HCT116 (cell line): ENCODE results near the gene CTXN2. TPM values are rescaled to one million over a fixed set of nuclear protein-coding genes. Genes with fewer than 3 reads are reported as not detected.

Experiments used
- ATAC-seq: fragments of 200-7000 bp; cut with Tn5 transposase; 2 replicates; pipeline ENCODE4 v1.9.1; 2020; ENCODE audit warnings: mild to moderate bottlenecking, moderate library complexity
- BruUV-seq: library from RNA; stranded (reverse); fragments of 400-500 nt; replicated peaks from 2 replicates; lab custom pipeline; 2021; lab: Mats Ljungman, UMichigan
- CTCF ChIA-PET: fragments of 300-600 bp; sonication (Branson Sonifier 250); formaldehyde crosslinking; loops from one replicate; lab custom pipeline; 2021; ENCODE audit warnings: antibody characterized with exemption; lab: Charles Lee
- POLR2A ChIA-PET: fragments of 300-600, 350-600 bp; sonication (Branson Sonifier 250); formaldehyde crosslinking; loops from one replicate; lab custom pipeline; 2021; ENCODE audit warnings: antibody characterized with exemption; lab: Charles Lee
- RAD21 ChIA-PET, 2 experiments: fragments of 300-600 bp; sonication (Branson Sonifier 250); formaldehyde crosslinking; loops; one replicate each; lab custom pipeline; 2023; ENCODE audit warnings: low total read pairs in 2 of 2; ENCODE audit not compliant: uncharacterized antibody in 2 of 2, unreplicated experiment in 2 of 2, low non-redundant PET in 1 of 2; lab: Charles Lee
- DNase-seq: peaks from one replicate; pipeline ENCODE4 v3.0.0-alpha.2; 2010; ENCODE audit warnings: low read depth, low spot score
- H2AFZ ChIP-seq: fragments of 200-600 bp; shearing (Covaris generic), sonication (generic); 2 replicates; pipeline ENCODE4 v1.6.1; 2017; ENCODE audit warnings: low read depth, mixed run types, mixed read lengths, antibody characterized with exemption, low read length; ENCODE audit not compliant: poor library complexity, severe bottlenecking
- H3K27ac ChIP-seq: 2 replicates; pipeline ENCODE4 v1.5.1; 2012; ENCODE audit warnings: low read depth, low read length
- H3K27me3 ChIP-seq: fragments of 200-600 bp; sonication (generic); 2 replicates; pipeline ENCODE4 v1.6.1; 2016; ENCODE audit warnings: mixed run types, low read length, mixed read lengths; ENCODE audit not compliant: insufficient read depth
- H3K36me3 ChIP-seq, 2 experiments: fragments of 200-500 bp in 1 of 2; fragments of 200-600 bp in 1 of 2; sonication (Bioruptor generic) in 1 of 2; sonication (generic) in 1 of 2; 2 replicates each; pipeline versions ENCODE4 v1.5.1 to v1.6.1; 2014 to 2016; ENCODE audit warnings: low read length in 2 of 2, inconsistent platforms in 1 of 2, mixed read lengths in 1 of 2, mixed run types in 1 of 2; ENCODE audit not compliant: insufficient read depth in 2 of 2, control insufficient read depth in 1 of 2
- H3K4me1 ChIP-seq, 2 experiments: fragments of 200-600 bp in 1 of 2; sonication (generic) in 1 of 2; 2 replicates each; pipeline versions ENCODE4 v1.5.1 to v1.6.1; 2012 to 2017; ENCODE audit warnings: low read length in 2 of 2, inconsistent platforms in 1 of 2, mild to moderate bottlenecking in 1 of 2, mixed read lengths in 1 of 2, mixed run types in 1 of 2, moderate library complexity in 1 of 2; ENCODE audit not compliant: insufficient read depth in 2 of 2, control insufficient read depth in 1 of 2
- H3K4me2 ChIP-seq: fragments of 200-600 bp; sonication (generic); 2 replicates; pipeline ENCODE4 v1.6.1; 2017; ENCODE audit warnings: mixed run types, low read length, mixed read lengths
- H3K4me3 ChIP-seq, 2 experiments: fragments of 200-600 bp in 1 of 2; sonication (generic) in 1 of 2; replicated peaks in 1 of 2; 2 replicates each; pipeline ENCODE4 v1.5.1; 2011 to 2016; ENCODE audit warnings: low read length in 2 of 2, control low read depth in 1 of 2, low read depth in 1 of 2, mild to moderate bottlenecking in 1 of 2, mixed read lengths in 1 of 2, mixed run types in 1 of 2
- H3K79me2 ChIP-seq: fragments of 200-600 bp; sonication (generic); 2 replicates; pipeline ENCODE4 v1.6.1; 2017; ENCODE audit warnings: mild to moderate bottlenecking, mixed run types, low read length, moderate library complexity, mixed read lengths; ENCODE audit not compliant: insufficient read depth
- H3K9ac ChIP-seq: fragments of 200-600 bp; sonication (generic); 2 replicates; pipeline ENCODE4 v1.6.1; 2016; ENCODE audit warnings: low read length, mixed read lengths
- H3K9me2 ChIP-seq: fragments of 200-600 bp; sonication (generic), shearing (Covaris generic); 2 replicates; pipeline ENCODE4 v1.6.1; 2017; ENCODE audit warnings: mixed run types, mild to moderate bottlenecking, moderate library complexity; ENCODE audit not compliant: insufficient read depth
- H3K9me3 ChIP-seq, 2 experiments: fragments of 200-500 bp in 1 of 2; fragments of 200-600 bp in 1 of 2; sonication (Bioruptor generic) in 1 of 2; sonication (generic) in 1 of 2; 2 replicates each; pipeline ENCODE4 v1.6.1; 2014 to 2017; ENCODE audit warnings: low read length in 2 of 2, mixed read lengths in 2 of 2, inconsistent platforms in 1 of 2, low read depth in 1 of 2, mild to moderate bottlenecking in 1 of 2, mixed run types in 1 of 2, moderate library complexity in 1 of 2; ENCODE audit not compliant: control insufficient read depth in 1 of 2, insufficient read depth in 1 of 2
- H4K20me1 ChIP-seq: fragments of 200-600 bp; sonication (generic), shearing (Covaris generic); 2 replicates; pipeline ENCODE4 v1.6.1; 2017; ENCODE audit warnings: mixed run types, mild to moderate bottlenecking, moderate library complexity; ENCODE audit not compliant: insufficient read depth
- CBX3 ChIP-seq: IDR thresholded peaks from 2 replicates; pipeline ENCODE4 v1.6.1; 2012; ENCODE audit warnings: low read depth
- CEBPB ChIP-seq: IDR thresholded peaks from 2 replicates; pipeline ENCODE4 v1.6.1; 2012; ENCODE audit warnings: low read depth
- EGR1 ChIP-seq: IDR thresholded peaks from 2 replicates; pipeline ENCODE4 v1.6.1; 2012; ENCODE audit warnings: low read depth
- ELF1 ChIP-seq: IDR thresholded peaks from 2 replicates; pipeline ENCODE4 v1.6.1; 2012; ENCODE audit warnings: low read depth, borderline replicate concordance
- EZH2 ChIP-seq: fragments of 200-600 bp; sonication (generic); IDR thresholded peaks from 2 replicates; pipeline ENCODE4 v1.6.1; 2017; ENCODE audit warnings: antibody characterized with exemption, mixed run types
- EZH2phosphoT487 ChIP-seq: fragments of 200-600 bp; IDR thresholded peaks from 2 replicates; pipeline ENCODE4 v1.6.1; 2018; ENCODE audit warnings: antibody characterized with exemption, borderline replicate concordance
- JUND ChIP-seq: IDR thresholded peaks from 2 replicates; pipeline ENCODE4 v1.6.1; 2012
- POLR2AphosphoS5 ChIP-seq: IDR thresholded peaks from 2 replicates; pipeline ENCODE4 v1.6.1; 2011; ENCODE audit warnings: mild to moderate bottlenecking, low read depth, low read length, moderate library complexity
- SP1 ChIP-seq: IDR thresholded peaks from 2 replicates; pipeline ENCODE4 v1.6.1; 2012; ENCODE audit warnings: low read depth
- TCF7L2 ChIP-seq: IDR thresholded peaks from 2 replicates; pipeline ENCODE4 v1.7.0; 2011; ENCODE audit warnings: borderline replicate concordance, inconsistent platforms; ENCODE audit not compliant: insufficient read depth, insufficient read length; ENCODE audit errors: extremely low read depth
- YY1 ChIP-seq: IDR thresholded peaks from 2 replicates; pipeline ENCODE4 v1.6.1; 2011; ENCODE audit warnings: low read length, low read depth, moderate library complexity, mild to moderate bottlenecking; ENCODE audit not compliant: insufficient replicate concordance; ENCODE audit errors: extremely low read depth
- ZFX ChIP-seq: fragments of 450-650 bp; IDR thresholded peaks from 2 replicates; pipeline ENCODE4 v1.6.1; 2017
- ZNF274 ChIP-seq: fragments of 200-500 bp; sonication (Bioruptor generic); IDR thresholded peaks from 2 replicates; pipeline ENCODE4 v1.6.1; 2014; ENCODE audit warnings: mild to moderate bottlenecking, low read depth, low read length, inconsistent platforms
- intact Hi-C: fragments of 100-400 bp; cut with micrococcal nuclease; formaldehyde crosslinking; loops from 2 replicates; pipeline ENCODE4 v1.10.0; 2022
- total RNA-seq: library from RNA; stranded (reverse); gene quantifications from one replicate; pipeline ENCODE4 v1.2.1, GENCODE V29; 2021; ENCODE audit not compliant: unreplicated experiment
- TF ChIP-seq, protein P1 (sequence below): IDR thresholded peaks from 2 replicates; pipeline ENCODE4 v1.6.1; 2012

CTXN2 gene
- total RNA-seq, 1 experiment from 2014 or later: not detected

- Histone ChIP-seq H4K20me1 (no peaks in the 10 kb centered on the region), H3K9ac (no peak overlapping the region), H3K4me3 (no peak overlapping the region), H3K27me3 (peaks cover 4% of the 10 kb centered on the region; the same call in 1 of the 2 replicates), H3K4me2 (no peak overlapping the region), H3K79me2 (no peaks in the 10 kb centered on the region), H3K9me2 (no peaks in the 10 kb centered on the region), H3K27ac (no peak overlapping the region), H2AFZ (no peak overlapping the region), H3K9me3 (no peaks in the 10 kb centered on the region), H3K4me1 (no peaks in the 10 kb centered on the region), H3K36me3 (no peaks in the 10 kb centered on the region)
- intact Hi-C loops: no loop called here
- ChIA-PET CTCF (no interaction called here), POLR2A (no interaction called here), RAD21 (no interaction called here)
- ATAC-seq (no peak), DNase-seq (no peak)
- BruUV-seq: no TSS peak
- TF ChIP-seq, protein P1, sequence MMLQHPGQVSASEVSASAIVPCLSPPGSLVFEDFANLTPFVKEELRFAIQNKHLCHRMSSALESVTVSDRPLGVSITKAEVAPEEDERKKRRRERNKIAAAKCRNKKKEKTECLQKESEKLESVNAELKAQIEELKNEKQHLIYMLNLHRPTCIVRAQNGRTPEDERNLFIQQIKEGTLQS: no peak
- TF ChIP-seq ELF1: no peak
- TF ChIP-seq POLR2AphosphoS5: no peak
- no peak for TF ChIP-seq EZH2
- TF ChIP-seq SP1: no peak
- TF ChIP-seq EGR1: no peak
- TF ChIP-seq JUND: no peak
- no peak for TF ChIP-seq TCF7L2
- TF ChIP-seq ZNF274: no peak
- TF ChIP-seq CEBPB: no peak
- no peak for TF ChIP-seq YY1
These were observed 47.6 kb upstream of the CTXN2 start for GRCh38 chr15:48143856-48144255.

DNA sequence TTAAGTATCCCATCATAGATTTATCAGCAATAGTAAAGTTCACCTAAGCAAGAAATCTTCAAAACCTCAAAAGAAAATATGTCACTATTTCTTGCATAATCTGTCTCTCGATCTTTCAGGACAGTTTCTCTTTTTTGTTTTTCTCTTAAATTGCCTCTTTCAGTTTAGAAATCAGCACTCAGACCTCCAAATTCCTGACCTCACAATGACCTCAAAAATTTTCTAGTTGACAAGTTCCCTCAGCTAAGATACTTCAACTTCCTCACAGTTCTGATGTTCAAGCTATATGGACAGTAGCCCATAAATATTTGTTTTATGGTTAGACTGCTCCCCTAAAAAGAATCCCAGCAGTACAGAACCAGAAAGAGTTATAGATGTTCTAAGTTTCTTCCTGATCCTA lies 46.6 kb upstream of the CTXN2 start:
- H3K79me2 ChIP-seq: no peaks in the 10 kb centered on the region
- no peak overlapping the region for H3K4me3 ChIP-seq
- no peak overlapping the region for H3K9ac ChIP-seq
- no peaks in the 10 kb centered on the region for H3K36me3 ChIP-seq
- RAD21 ChIA-PET: no interaction called here
- intact Hi-C loops: no loop called here
- DNase-seq: no peak
- BruUV-seq: no TSS peak
- TF ChIP-seq YY1: no peak
- TF ChIP-seq POLR2AphosphoS5: no peak
- TF ChIP-seq CBX3: no peak
- TF ChIP-seq EGR1: no peak
- TF ChIP-seq TCF7L2: no peak
- TF ChIP-seq, protein P1: no peak
- no peak for TF ChIP-seq EZH2
- no peak for TF ChIP-seq CEBPB
- no peak for TF ChIP-seq SP1
- TF ChIP-seq ZFX: no peak
- no peak for TF ChIP-seq EZH2phosphoT487
- TF ChIP-seq, all 23 proteins: peak for 0
- Histone ChIP-seq H3K27ac (no peak overlapping the region), H3K4me1 (no peaks in the 10 kb centered on the region), H3K9me2 (no peaks in the 10 kb centered on the region), H3K4me2 (no peak overlapping the region), H2AFZ (no peak overlapping the region), H4K20me1 (no peaks in the 10 kb centered on the region), H3K9me3 (no peaks in the 10 kb centered on the region), H3K27me3 (peaks cover 4% of the 10 kb centered on the region; the same call in 1 of the 2 replicates)
- ChIA-PET POLR2A (no interaction called here), CTCF (no interaction called here)
- no peak for ATAC-seq
